ENCODE measurements around the gene COL24A1. TPM values are rescaled to one million over a fixed set of nuclear protein-coding genes. Genes with fewer than 3 reads are reported as not detected.
"Not testable (repeated sequence)": the region's sequence is repeated elsewhere in the genome, so short reads cannot be mapped to it uniquely, and the experiment has no call there.

The COL24A1 gene
- total and polyA plus RNA-seq, 2 experiments from 2014 or later, result 0.32 to 0.54 TPM

DNA sequence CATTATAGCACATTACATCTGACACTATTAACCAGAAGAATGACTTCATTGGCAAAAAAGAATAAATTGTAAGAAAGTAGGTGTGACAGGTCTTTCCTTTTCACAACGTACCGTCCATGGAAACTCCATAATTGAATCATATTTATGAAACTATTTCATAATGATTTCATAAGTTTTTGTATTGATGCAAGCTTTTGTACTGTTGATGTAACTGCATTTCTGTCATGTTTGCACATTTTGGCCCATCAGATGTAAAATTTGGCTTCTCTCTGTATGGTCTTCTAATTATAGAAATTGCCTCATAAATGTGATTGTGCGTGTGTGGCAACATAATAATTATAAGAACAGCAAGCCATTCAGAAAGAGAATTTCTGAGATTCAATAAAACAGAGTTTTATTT is 267.7 kb downstream of the COL24A1 start:
- TF ChIP-seq, protein P1, sequence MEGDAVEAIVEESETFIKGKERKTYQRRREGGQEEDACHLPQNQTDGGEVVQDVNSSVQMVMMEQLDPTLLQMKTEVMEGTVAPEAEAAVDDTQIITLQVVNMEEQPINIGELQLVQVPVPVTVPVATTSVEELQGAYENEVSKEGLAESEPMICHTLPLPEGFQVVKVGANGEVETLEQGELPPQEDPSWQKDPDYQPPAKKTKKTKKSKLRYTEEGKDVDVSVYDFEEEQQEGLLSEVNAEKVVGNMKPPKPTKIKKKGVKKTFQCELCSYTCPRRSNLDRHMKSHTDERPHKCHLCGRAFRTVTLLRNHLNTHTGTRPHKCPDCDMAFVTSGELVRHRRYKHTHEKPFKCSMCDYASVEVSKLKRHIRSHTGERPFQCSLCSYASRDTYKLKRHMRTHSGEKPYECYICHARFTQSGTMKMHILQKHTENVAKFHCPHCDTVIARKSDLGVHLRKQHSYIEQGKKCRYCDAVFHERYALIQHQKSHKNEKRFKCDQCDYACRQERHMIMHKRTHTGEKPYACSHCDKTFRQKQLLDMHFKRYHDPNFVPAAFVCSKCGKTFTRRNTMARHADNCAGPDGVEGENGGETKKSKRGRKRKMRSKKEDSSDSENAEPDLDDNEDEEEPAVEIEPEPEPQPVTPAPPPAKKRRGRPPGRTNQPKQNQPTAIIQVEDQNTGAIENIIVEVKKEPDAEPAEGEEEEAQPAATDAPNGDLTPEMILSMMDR (IDR thresholded peaks at IDR 0.05; ENCODE audit: low read depth, low read length), result no peak
- DNase-seq (ENCODE audit: low read depth in 1 of 2, low spot score in 1 of 2), result peak in 1 of 2 donors; percentile 33
- Histone ChIP-seq H3K4me3 (no peak overlapping the region), H3K27me3 (no peaks in the 10 kb centered on the region), H3K4me1 (ENCODE audit: low read depth) (no peaks in the 10 kb centered on the region), H3K36me3 (no peaks in the 10 kb centered on the region), H3K27ac (no peak overlapping the region), H3K9me3 (ENCODE audit: low read depth) (no peaks in the 10 kb centered on the region)

DNA sequence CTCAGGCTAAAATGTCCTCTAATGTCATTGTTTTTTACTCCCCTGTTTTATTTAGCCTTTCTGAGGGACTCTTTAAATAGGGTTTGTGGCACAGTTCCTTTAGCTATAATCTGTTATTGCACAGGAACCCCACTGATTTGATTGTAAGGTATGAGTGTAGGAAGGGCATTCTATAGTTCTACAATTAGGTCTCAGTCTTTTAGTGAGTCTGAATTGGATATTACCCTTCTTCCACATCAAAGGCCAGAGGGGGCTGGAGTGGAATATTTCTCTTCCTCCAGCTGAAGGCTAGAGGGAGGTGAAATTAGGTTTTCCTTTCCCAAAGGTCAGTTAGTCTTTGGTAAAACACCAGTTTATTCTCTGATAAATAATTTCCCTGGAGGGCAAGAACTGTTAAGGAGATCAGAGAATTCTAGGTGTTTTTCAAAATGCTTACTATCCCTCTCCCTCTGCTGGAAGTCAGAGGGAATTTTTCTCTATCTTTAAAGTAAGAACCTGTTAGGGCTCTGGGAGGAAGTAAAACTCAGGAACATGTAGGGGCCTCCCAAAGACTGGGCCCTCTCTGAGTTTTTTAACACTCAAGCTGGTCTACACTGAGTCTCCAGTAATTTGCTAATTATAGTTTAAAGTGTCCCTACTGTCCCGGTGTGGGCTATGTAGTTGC is 272.1 kb downstream of the COL24A1 start:
- TF ChIP-seq, protein P1 (IDR thresholded peaks at IDR 0.05; ENCODE audit: low read depth, low read length), result peak; percentile 57
- no peaks in the 10 kb centered on the region for H3K27me3 ChIP-seq
- H3K9me3 ChIP-seq (ENCODE audit: low read depth), result no peaks in the 10 kb centered on the region
- DNase-seq (ENCODE audit: low read depth in 1 of 2, low spot score in 1 of 2), result peak; percentile 34 to 49
- no peaks in the 10 kb centered on the region for H3K4me1 ChIP-seq (ENCODE audit: low read depth)
- no peak overlapping the region for H3K4me3 ChIP-seq
- no peak overlapping the region for H3K27ac ChIP-seq
- no peaks in the 10 kb centered on the region for H3K36me3 ChIP-seq

DNA sequence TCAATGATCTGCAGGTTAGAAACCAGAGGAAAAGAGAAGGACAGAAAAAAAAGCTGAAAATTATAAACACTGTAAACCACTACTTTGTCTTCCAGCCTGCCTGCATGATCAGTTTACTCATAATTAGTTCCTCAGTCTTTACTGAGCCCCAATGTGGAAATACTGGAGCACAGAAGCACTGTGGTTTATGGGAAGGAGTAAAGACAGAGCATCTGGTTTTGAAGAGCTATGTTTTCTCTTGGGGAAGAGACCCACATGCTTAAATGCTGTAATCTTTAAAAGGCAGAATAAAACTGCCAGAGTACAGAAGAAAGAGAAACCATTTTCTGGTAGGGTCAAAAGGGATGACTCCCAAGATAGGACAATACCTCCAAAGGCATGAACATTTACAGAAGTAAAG is 289.4 kb downstream of the COL24A1 start:
- no peak overlapping the region for H3K27ac ChIP-seq
- H3K4me1 ChIP-seq (ENCODE audit: low read depth), result no peaks in the 10 kb centered on the region
- TF ChIP-seq, protein P1 (IDR thresholded peaks at IDR 0.05; ENCODE audit: low read depth, low read length), result no peak

DNA sequence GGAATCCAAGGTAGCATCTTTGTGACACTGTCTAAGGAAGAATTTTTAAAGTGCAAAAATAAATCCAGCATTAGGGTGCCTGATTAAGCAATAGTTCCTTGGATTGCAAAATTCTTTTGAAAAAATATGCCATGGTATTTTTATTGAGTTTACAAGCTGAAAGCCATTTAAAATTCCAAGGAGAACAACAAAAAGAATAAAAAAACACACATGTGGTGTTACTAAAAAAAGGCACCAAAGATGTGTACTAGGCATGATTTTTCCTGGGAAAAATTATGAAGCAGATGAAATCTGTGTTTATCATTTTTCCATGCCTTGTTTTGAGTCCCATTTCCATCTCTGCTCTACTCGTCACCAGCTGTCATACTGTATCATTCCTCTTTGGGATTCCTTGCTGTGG is 291.4 kb downstream of the COL24A1 start:
- peak in 1 of 2 donors; percentile 40 for DNase-seq (ENCODE audit: low read depth in 1 of 2, low spot score in 1 of 2)
- no peaks in the 10 kb centered on the region for H3K9me3 ChIP-seq (ENCODE audit: low read depth)
- H3K27ac ChIP-seq, result no peak overlapping the region
- TF ChIP-seq, protein P1 (IDR thresholded peaks at IDR 0.05; ENCODE audit: low read depth, low read length), result no peak
- H3K4me1 ChIP-seq (ENCODE audit: low read depth), result no peaks in the 10 kb centered on the region
- H3K27me3 ChIP-seq, result no peaks in the 10 kb centered on the region
- H3K4me3 ChIP-seq, result no peak overlapping the region
- no peaks in the 10 kb centered on the region for H3K36me3 ChIP-seq

More for the DNA sequence above, 289.4 kb downstream of the COL24A1 start:
- DNase-seq (ENCODE audit: low read depth in 1 of 2, low spot score in 1 of 2), result no peak
- Histone ChIP-seq H3K27me3 (no peaks in the 10 kb centered on the region), H3K36me3 (no peaks in the 10 kb centered on the region), H3K4me3 (no peak overlapping the region), H3K9me3 (ENCODE audit: low read depth) (no peaks in the 10 kb centered on the region)

DNA sequence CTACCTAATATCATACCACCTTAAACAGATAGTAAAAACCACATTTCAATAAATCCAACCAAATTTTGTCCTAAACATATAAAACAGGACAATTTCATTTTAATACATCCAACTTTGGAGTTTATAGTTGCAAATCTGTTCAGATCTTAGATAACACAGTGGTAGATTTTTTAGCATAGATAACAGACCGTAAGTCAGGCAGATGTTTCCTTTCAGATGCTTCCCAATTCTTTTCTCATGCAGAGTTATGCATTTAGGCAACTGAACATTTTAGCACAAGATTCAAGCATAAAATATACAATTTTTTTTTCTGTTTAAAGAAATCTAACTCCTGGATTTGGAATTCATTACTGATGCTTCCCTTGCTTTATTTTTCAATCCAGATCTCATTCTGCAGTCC is 291.8 kb downstream of the COL24A1 start:
- DNase-seq (ENCODE audit: low read depth in 1 of 2, low spot score in 1 of 2), result no peak
- H3K27ac ChIP-seq, result no peak overlapping the region
- no peaks in the 10 kb centered on the region for H3K4me1 ChIP-seq (ENCODE audit: low read depth)
- TF ChIP-seq, protein P1 (IDR thresholded peaks at IDR 0.05; ENCODE audit: low read depth, low read length), result no peak
- H3K4me3 ChIP-seq, result no peak overlapping the region
- no peaks in the 10 kb centered on the region for H3K9me3 ChIP-seq (ENCODE audit: low read depth)
- H3K27me3 ChIP-seq, result no peaks in the 10 kb centered on the region
- no peaks in the 10 kb centered on the region for H3K36me3 ChIP-seq

DNA sequence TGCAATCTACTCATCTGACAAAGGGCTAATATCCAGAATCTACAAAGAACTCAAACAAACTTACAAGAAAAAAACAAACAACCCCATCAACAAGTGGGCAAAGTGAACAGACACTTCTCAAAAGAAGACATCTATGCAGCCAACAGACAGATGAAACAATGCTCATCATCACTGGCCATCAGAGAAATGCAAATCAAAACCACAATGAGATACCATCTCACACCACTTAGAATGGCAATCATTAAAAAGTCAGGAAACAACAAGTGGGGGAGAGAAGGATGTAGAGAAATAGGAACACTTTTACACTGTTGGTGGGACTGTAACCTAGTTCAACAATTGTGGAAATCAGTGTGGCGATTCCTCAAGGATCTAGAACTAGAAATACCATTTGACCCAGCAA is 292.9 kb downstream of the COL24A1 start:
- not testable (repeated sequence) for H3K27me3 ChIP-seq; H3K36me3 ChIP-seq; DNase-seq (ENCODE audit: low read depth in 1 of 2, low spot score in 1 of 2); H3K4me1 ChIP-seq (ENCODE audit: low read depth); H3K9me3 ChIP-seq (ENCODE audit: low read depth); H3K4me3 ChIP-seq; H3K27ac ChIP-seq
